Measurements from ENCODE around the gene PLEKHA7.
"Not testable (repeated sequence)": the region's sequence is repeated elsewhere in the genome, so short reads cannot be mapped to it uniquely, and the experiment has no call there.

The PLEKHA7 gene

GRCh38 chr11:16902781-16903378 lies 111.3 kb downstream of the PLEKHA7 start:
- Mint-ChIP-seq H3K27me3 (no peaks in the 10 kb centered on the region), H3K36me3 (ENCODE audit: low read depth) (peaks cover 16% of the 10 kb centered on the region), H3K9me3 (peaks cover 10% of the 10 kb centered on the region), H3K4me1 (ENCODE audit: low read depth) (peaks cover 58% of the 10 kb centered on the region), H3K27ac (peak overlapping the region; percentile 97), H3K4me3 (peak overlapping the region; percentile 55)
- no peak for DNase-seq

DNA sequence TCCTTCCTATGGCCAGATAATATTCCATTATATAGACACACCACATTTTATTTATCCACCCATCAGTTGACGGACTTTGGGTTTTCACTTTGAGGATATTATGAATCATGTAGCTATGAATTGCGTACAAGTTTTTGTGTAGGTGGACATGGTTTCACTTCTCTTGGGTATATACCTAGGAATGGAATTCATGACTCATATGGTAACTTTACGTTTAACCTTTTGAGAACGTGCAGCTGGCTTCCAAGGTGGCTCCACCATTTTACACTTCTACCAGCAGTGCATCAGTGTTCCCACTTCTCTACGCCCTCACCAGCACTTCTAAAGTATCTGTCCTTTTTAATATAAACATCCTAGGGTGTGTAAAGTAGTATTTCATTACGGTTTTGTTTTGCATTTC lies 112.0 kb downstream of the PLEKHA7 start:
- peak overlapping the region; percentile 97 for H3K27ac Mint-ChIP-seq
- no peaks in the 10 kb centered on the region for H3K27me3 Mint-ChIP-seq
- H3K9me3 Mint-ChIP-seq, result peaks cover 10% of the 10 kb centered on the region
- peaks cover 62% of the 10 kb centered on the region for H3K4me1 Mint-ChIP-seq (ENCODE audit: low read depth)
- DNase-seq, result no peak
- peaks cover 16% of the 10 kb centered on the region for H3K36me3 Mint-ChIP-seq (ENCODE audit: low read depth)
- H3K4me3 Mint-ChIP-seq, result peak overlapping the region; percentile 55

- Mint-ChIP-seq H3K4me1 (ENCODE audit: low read depth) (peaks cover 57% of the 10 kb centered on the region), H3K36me3 (ENCODE audit: low read depth) (peaks cover 16% of the 10 kb centered on the region), H3K4me3 (no peak overlapping the region), H3K9me3 (peaks cover 10% of the 10 kb centered on the region), H3K27ac (no peak overlapping the region), H3K27me3 (peaks cover 6% of the 10 kb centered on the region)
- DNase-seq, result no peak
Measured at GRCh38 chr11:16900491-16900890, 113.7 kb downstream of the PLEKHA7 start.

- Mint-ChIP-seq H3K36me3 (ENCODE audit: low read depth) (peaks cover 16% of the 10 kb centered on the region), H3K4me3 (no peak overlapping the region), H3K9me3 (peaks cover 10% of the 10 kb centered on the region), H3K27ac (no peak overlapping the region), H3K4me1 (ENCODE audit: low read depth) (peaks cover 54% of the 10 kb centered on the region), H3K27me3 (peaks cover 6% of the 10 kb centered on the region)
- no peak for DNase-seq
Measured at GRCh38 chr11:16899708-16900303, 114.4 kb downstream of the PLEKHA7 start.

DNA sequence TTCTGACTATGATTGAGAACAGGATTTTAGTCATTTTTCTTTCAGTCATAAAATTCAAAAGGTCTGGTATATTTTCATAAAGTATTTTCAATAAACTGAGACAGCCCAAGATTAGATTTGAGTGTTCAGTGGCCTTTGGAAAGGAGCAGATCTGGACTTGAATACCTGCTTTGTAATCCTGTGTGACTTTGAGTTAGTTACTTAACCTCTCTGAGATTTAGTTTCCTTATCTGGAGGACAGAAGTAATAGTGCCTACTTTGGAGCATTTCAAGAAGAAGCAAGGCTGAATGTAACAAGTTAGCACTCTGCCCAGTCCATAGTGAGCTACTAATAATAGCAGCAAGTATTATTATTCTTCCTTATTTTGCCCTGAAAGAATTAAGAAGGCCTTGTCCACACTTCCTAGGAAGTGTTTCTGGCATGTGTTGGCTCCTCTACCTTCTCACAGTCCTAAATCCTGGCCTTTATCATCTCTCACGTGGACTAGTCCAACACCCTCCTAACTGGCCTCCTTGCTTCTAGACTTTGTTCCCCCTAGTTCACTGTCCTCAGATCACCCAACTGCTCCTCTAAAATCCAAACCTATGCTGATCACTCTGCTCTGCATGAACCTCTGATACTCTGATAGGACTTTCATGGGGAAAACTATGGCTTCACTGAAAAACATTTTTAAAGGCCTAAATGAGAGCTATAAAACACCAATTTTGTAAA lies 115.8 kb downstream of the PLEKHA7 start:
- DNase-seq, result no peak
- Mint-ChIP-seq H3K4me1 (ENCODE audit: low read depth) (peaks cover 45% of the 10 kb centered on the region), H3K36me3 (ENCODE audit: low read depth) (peaks cover 10% of the 10 kb centered on the region), H3K27ac (peak overlapping the region; percentile 38), H3K9me3 (peaks cover 9% of the 10 kb centered on the region), H3K27me3 (peaks cover 6% of the 10 kb centered on the region), H3K4me3 (no peak overlapping the region)

- Mint-ChIP-seq H3K9me3 (peaks cover 6% of the 10 kb centered on the region), H3K4me1 (ENCODE audit: low read depth) (peaks cover 36% of the 10 kb centered on the region), H3K27ac (peak overlapping the region; percentile 20), H3K27me3 (peaks cover 6% of the 10 kb centered on the region), H3K4me3 (no peak overlapping the region), H3K36me3 (ENCODE audit: low read depth) (peaks cover 3% of the 10 kb centered on the region)
- no peak for DNase-seq
Measured at GRCh38 chr11:16897470-16898061, 116.6 kb downstream of the PLEKHA7 start.

GRCh38 chr11:16896729-16897469 lies 117.3 kb downstream of the PLEKHA7 start:
- no peak overlapping the region for H3K27ac Mint-ChIP-seq
- H3K27me3 Mint-ChIP-seq, result peaks cover 6% of the 10 kb centered on the region
- H3K4me1 Mint-ChIP-seq (ENCODE audit: low read depth), result peaks cover 31% of the 10 kb centered on the region
- H3K36me3 Mint-ChIP-seq (ENCODE audit: low read depth), result peaks cover 3% of the 10 kb centered on the region
- peaks cover 4% of the 10 kb centered on the region for H3K9me3 Mint-ChIP-seq
- H3K4me3 Mint-ChIP-seq, result no peak overlapping the region
- DNase-seq, result no peak

DNA sequence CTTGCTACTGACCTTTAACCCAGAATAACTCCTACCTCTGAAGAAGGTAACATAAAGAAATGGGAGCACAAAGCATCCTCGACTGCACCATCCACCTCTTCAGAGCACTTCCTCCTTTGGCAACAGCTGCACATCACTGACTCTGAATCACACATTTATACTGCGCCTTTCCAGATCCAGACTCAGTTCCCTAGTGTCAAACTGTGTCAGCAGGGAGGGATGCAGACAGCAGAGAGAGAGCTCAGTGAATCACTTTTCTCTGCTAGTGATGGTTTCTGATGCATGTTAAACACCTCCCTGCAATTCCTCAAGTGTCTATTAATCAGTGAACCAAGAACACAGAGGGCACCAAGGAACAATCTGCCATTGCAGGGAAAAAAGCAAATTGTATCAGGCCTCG lies 118.9 kb downstream of the PLEKHA7 start:
- no peak overlapping the region for H3K27ac Mint-ChIP-seq
- H3K27me3 Mint-ChIP-seq, result peaks cover 6% of the 10 kb centered on the region
- H3K4me3 Mint-ChIP-seq, result no peak overlapping the region
- peaks cover under 1% of the 10 kb centered on the region for H3K9me3 Mint-ChIP-seq
- H3K4me1 Mint-ChIP-seq (ENCODE audit: low read depth), result peaks cover 23% of the 10 kb centered on the region
- no peak for DNase-seq
- no peaks in the 10 kb centered on the region for H3K36me3 Mint-ChIP-seq (ENCODE audit: low read depth)

GRCh38 chr11:16893456-16894066 lies 120.7 kb downstream of the PLEKHA7 start:
- peaks cover 21% of the 10 kb centered on the region for H3K4me1 Mint-ChIP-seq (ENCODE audit: low read depth)
- peaks cover 6% of the 10 kb centered on the region for H3K36me3 Mint-ChIP-seq (ENCODE audit: low read depth)
- peaks cover 6% of the 10 kb centered on the region for H3K27me3 Mint-ChIP-seq
- H3K9me3 Mint-ChIP-seq, result peaks cover 13% of the 10 kb centered on the region
- no peak for DNase-seq
- H3K4me3 Mint-ChIP-seq, result no peak overlapping the region
- H3K27ac Mint-ChIP-seq, result no peak overlapping the region

DNA sequence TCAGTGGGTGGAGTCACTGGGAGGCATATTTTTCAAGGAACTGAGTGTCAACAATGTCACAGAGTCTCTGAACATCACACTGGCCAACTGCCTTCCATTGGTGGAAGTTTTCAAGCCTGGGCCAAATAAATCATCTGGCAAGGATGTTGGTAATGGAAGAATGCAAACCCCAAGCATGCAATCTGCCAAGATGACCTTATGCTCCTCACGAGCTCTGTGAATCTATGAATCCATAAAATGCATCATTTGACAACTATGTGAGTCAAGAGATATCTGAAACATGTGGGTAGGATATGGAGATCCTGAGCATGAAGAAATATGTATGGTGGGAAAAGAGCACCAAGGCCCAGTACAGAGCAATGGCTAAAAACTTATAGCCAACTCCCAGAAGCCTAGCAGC lies 122.2 kb downstream of the PLEKHA7 start:
- Mint-ChIP-seq H3K4me3 (no peak overlapping the region), H3K27me3 (peaks cover 6% of the 10 kb centered on the region), H3K36me3 (ENCODE audit: low read depth) (peaks cover 6% of the 10 kb centered on the region), H3K9me3 (peaks cover 13% of the 10 kb centered on the region), H3K27ac (no peak overlapping the region), H3K4me1 (ENCODE audit: low read depth) (peaks cover 9% of the 10 kb centered on the region)
- no peak for DNase-seq

DNA sequence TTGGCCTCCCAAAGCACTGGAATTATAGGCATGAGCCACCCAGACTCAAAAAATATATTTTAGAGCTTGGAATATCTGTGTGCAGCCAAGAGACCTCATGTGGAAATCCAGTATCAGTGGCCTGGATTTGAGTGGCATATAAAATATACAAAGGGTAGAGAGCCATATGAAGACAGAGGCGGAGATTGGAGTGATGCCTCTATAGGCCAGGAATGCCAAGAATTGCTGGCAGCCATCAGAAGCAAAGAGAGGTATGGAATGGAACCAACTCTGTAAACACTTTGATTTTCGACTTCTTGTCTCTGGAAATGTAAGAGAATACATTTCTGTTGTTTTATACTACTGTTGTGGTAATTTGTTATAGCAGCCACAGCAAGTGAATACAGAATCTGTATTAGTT lies 123.0 kb downstream of the PLEKHA7 start:
- Mint-ChIP-seq H3K36me3 (ENCODE audit: low read depth) (peaks cover 6% of the 10 kb centered on the region), H3K4me3 (no peak overlapping the region), H3K4me1 (ENCODE audit: low read depth) (peaks cover 9% of the 10 kb centered on the region), H3K27me3 (peaks cover 4% of the 10 kb centered on the region), H3K9me3 (peaks cover 13% of the 10 kb centered on the region), H3K27ac (no peak overlapping the region)
- no peak for DNase-seq

DNA sequence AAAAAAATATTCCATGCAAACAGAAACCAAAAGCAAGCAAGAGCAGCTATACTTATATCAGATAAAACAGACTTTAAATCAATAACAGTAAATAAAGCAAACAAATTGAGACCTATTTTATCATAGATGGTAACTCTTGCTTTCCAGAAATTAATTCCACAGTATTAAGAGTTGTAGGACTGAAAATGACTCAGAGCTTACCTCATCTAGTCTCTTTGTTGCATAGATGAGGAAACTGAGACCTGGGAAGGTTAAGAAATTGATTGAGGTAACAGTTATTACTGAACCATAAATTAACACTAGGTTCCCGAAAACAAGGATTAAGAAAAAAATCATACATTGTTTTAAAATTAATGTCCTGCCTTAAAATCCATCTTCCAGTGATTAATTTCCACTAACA lies 123.8 kb downstream of the PLEKHA7 start:
- Mint-ChIP-seq H3K4me1 (ENCODE audit: low read depth) (peaks cover 9% of the 10 kb centered on the region), H3K27ac (no peak overlapping the region), H3K4me3 (no peak overlapping the region), H3K36me3 (ENCODE audit: low read depth) (peaks cover 6% of the 10 kb centered on the region), H3K9me3 (peaks cover 13% of the 10 kb centered on the region), H3K27me3 (no peaks in the 10 kb centered on the region)
- DNase-seq, result no peak

GRCh38 chr11:16889905-16890304 lies 124.3 kb downstream of the PLEKHA7 start:
- Mint-ChIP-seq H3K4me3 (no peak overlapping the region), H3K9me3 (peaks cover 13% of the 10 kb centered on the region), H3K27ac (no peak overlapping the region), H3K27me3 (no peaks in the 10 kb centered on the region), H3K36me3 (ENCODE audit: low read depth) (peaks cover 6% of the 10 kb centered on the region), H3K4me1 (ENCODE audit: low read depth) (peaks cover 9% of the 10 kb centered on the region)
- no peak for DNase-seq

DNA sequence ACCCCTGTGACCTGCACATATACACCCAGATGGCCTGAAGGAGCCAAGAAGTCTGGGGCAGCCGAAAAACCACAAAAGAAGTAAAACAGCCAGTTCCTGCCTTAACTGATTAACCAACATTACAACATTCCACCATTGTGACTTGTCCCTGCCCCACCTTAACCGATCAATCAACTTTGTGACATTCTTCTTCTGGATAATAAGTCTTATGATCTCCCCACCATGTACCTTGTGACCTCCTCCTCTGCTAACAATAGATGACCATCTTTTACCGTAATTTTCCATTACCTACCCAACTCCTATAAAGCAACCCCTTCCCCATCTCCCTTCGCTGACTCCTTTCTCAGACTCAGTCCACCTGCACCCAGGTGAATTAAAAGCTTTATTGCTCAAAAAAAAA lies 125.2 kb downstream of the PLEKHA7 start:
- DNase-seq; H3K27ac Mint-ChIP-seq; H3K4me1 Mint-ChIP-seq (ENCODE audit: low read depth); H3K4me3 Mint-ChIP-seq; H3K36me3 Mint-ChIP-seq (ENCODE audit: low read depth); H3K27me3 Mint-ChIP-seq: not testable (repeated sequence)
- H3K9me3 Mint-ChIP-seq, result peaks cover 13% of the 10 kb centered on the region
